ENCODE results near the gene DHX8.
A peak's percentile ranks its signal among the peaks of the same experiment; 100 is the strongest.
"Not testable (repeated sequence)": the region's sequence is repeated elsewhere in the genome, so short reads cannot be mapped to it uniquely, and the experiment has no call there.

The DHX8 gene

DNA sequence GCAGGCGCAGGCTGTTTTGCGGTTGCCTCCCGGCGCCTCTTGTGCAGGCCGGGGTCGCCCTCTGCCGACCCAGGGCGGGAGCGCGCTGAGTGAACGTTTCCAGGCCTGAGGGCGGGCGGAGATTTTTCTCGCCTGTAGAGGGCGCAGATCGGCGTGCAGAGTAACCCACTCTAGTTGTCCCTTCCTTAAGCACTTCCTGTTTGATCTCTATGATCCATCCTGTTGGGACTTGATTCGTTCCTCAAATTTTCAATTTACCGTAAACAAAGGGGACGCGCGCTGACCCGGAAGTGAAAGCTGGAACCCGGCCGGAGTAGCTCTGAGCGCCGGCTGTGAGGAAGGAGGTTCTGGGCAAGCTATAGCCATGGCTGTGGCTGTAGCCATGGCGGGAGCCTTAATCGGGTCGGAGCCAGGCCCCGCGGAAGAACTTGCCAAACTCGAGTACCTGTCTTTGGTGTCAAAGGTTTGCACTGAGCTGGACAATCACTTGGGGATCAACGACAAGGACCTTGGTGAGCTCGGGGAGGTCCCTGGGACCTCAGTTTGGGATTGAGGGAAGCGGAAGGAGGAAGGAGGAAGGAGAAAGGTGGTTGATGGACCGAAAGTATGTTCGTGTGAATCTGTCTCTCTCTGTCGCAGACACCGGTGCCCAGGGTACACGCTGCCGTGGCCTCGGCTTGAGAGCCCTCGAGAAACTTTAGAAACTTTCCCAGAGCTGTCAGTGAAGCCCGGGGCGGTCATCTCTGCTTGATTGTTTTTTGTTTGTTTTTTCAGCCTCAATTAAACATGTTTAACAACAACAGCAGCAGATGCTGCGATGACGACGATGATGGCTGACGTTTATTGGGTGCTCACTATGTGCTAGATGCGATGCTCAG, at the start of gene DHX8:
TSS of gene DHX8 (plus strand) at position 302 of the 878 bp plus-strand sequence. CDS start at position 365, 63 bp downstream.
- peak; percentile 96 for DNase-seq (ENCODE audit: low read depth)

GRCh38 chr17:43434902-43435319, 48.9 kb upstream of the DHX8 start:
- DNase-seq (ENCODE audit: low read depth) = no peak

- DNase-seq (ENCODE audit: low read depth) = no peak
Observed at GRCh38 chr17:43437756-43438155, 46.0 kb upstream of the DHX8 start.

DNA sequence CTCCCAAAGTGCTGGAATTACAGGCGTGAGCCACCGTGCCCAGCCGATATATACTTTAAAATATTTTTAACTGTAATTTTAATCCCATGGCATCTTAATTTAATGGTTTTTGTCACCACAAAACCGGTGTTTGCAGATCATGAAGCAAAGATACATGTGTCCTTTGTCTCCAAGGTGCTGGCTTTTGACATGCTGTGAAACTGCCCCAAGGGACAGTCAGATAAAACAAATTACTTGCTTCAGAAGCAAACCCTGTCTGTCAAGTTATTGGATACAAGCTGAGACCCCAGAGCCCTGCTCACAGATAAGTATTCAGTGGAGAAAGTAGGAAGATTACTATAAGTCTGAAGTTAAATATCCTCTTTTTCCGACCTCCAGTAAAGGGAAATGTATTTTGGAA, 45.1 kb upstream of the DHX8 start:
- no peak for DNase-seq (ENCODE audit: low read depth)

GRCh38 chr17:43439041-43439440, 44.7 kb upstream of the DHX8 start:
- DNase-seq (ENCODE audit: low read depth) = no peak

DNA sequence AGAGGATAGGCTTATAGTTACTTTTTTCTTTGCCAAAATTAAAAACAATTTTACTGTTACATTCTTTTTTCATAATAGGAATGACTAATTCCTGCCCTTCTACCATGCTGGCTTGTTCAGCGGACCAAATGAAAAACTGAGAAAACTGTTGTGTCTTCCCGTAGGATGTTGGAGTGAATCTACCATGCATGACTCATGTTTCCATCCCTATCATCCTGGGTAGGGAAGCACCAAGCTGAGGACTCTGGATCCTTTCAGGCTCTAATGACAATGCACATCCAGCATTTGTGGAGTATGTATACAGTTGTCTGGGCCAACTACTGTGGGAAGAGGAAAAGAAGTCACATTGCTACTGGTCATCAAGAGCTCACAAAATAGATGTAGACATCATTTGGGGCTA, 41.1 kb upstream of the DHX8 start:
- no peak for DNase-seq (ENCODE audit: low read depth)

DNA sequence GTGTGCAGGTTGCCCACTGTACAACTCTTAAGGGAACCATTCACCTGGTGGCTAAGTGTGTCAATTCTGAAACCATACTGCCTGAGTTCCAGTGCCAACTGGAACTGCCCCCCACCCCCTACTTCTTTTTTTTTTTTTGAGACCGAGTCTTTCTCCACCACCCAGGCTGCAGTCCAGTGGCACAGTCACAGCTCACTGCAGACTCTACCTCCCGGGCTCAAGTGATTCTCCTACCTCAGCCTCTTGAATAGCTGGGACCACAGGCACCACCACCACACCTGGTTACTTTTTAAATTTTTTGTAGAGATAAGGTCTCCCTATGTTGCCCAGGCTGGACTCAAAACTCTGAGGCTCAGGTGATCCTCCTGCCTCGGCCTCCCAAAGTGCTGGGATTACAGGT, 40.4 kb upstream of the DHX8 start:
- DNase-seq (ENCODE audit: low read depth) = no peak

DNA sequence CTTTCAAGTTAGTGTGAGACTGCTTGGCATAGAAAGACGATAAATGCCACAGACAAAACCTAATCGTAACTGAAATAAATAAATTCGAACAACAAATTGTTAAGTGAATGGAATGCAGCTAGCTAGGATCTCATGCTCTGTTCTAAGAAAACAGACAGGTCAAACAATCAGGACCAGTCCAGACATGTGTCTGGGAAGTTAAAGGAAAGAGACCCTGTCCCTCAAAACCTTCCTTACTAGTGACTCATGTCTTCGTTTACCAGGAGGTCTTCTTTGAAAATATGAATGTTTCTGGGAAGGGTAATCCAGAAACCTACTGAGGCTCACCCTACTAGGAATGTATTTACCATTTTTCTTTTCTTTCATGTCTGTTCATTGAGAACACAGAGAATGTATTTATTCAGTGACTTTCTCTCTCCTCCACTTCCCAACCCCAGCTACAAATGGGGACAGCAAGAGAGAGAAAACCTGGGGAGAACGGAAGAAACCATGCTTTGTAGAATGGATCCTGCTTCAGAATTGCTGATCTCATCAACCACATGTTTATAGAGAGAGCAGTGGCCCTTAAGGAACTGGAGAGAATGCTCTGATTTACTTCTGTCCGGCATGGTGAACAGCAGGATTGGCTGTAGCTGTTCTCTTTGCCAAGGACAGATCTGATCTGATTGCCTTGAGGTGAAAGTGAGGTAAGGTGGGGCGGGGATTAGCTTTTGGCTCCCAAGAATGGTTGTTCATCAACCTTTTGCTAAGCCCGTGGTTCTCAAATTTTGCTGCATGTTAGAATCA, 39.4 kb upstream of the DHX8 start:
- no peak for DNase-seq (ENCODE audit: low read depth)

DNA sequence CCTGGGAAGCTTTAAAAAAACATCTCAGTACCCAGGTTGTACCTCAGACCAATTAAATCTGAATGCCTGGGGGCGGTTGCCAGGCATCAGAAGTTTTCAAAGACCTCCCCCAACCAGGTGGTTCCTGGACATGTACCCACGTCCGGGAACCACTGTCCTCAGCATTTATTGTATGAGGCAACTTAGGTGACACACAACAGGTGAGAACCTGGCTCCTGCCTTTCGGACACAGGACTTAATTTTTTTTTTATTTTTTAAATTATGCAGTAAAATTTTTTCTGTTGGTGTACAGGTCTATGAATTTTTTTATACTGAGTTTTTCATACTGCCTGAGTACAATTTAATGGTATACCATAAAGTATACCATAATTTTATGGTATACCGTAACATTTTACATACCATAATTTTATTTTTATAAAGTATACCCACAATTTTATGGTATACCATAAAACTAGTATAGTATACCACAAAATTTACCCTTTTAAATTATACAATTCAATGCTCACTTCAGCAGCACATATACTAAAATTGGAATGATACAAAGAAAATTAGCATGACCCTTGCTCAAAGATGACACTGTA, 38.7 kb upstream of the DHX8 start:
- no peak for DNase-seq (ENCODE audit: low read depth)

DNA sequence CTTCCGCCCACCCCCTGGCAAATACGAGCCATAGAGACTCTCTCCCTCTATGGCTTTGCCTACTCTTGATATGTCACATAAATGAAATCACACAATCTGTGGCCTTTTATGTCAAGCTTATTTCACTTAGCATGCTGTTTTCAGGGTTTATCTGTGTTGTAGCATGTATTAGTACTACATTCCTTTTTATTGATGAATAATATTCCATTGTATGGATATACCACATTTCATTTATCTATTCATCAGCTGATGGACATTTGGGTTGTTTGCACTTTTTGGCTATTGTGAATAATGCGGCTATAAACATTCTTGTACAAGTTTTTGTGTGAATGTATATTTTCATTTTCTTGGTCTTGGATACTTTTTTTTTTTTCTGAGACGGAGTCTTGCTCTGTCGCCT, 37.0 kb upstream of the DHX8 start:
- no peak for DNase-seq (ENCODE audit: low read depth)

DNA sequence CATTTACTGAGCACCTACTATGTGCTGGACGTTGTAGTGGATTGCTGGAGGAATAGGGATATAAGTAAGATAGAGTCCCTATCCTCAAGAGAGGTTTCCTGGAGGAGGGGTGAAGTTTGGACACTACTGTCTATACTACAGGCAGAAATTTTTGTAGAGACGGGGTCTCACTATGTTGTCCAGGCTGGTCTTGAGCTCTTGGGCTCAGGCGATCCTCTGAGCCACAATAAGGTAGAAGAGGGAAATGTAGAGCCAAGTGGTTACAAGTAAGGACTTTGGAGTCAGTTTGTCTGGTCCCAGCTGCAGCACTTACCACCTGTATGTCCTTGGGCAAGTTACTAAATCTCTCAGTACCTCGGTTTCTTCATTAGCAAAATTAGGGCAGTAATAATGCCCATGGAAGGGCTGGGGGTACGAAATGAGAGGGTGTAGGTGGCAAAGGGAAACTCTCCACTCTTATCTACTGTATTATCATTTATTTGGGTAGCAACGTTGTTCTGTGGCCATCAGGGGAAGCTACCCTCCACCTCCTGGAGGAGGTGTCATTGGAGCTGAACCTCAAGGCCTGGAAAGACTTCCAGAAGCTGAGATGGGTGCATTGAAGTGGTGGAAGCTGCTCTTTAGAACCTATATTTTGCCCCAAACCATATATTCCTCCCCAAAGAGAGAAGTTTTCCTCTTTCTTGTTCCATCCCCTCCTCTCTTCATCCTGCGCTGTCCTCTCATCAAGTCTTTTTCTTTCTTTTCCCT, 34.9 kb upstream of the DHX8 start:
- no peak for DNase-seq (ENCODE audit: low read depth)

- no peak for DNase-seq (ENCODE audit: low read depth)
Observed at GRCh38 chr17:43449470-43450248, 34.1 kb upstream of the DHX8 start.

DNA sequence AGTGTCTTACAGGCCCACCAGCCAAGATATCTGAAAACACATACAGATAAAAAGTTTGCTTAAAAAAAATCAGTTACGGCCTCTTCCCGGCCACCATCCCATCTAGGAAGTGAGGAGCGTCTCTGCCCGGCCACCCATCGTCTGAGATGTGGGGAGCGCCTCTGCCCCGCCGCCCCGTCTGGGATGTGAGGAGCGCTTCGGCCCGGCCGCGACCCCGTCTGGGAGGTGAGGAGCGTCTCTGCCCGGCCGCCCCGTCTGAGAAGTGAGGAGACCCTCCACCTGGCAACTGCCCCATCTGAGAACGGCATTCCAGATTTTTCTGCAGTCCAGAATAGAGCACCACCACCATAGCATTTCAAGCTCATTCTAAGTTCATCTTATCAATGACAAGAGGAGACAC, 33.0 kb upstream of the DHX8 start:
- not testable (repeated sequence) for DNase-seq (ENCODE audit: low read depth)

GRCh38 chr17:43451741-43452140, 32.0 kb upstream of the DHX8 start:
- not testable (repeated sequence) for DNase-seq (ENCODE audit: low read depth)

DNA sequence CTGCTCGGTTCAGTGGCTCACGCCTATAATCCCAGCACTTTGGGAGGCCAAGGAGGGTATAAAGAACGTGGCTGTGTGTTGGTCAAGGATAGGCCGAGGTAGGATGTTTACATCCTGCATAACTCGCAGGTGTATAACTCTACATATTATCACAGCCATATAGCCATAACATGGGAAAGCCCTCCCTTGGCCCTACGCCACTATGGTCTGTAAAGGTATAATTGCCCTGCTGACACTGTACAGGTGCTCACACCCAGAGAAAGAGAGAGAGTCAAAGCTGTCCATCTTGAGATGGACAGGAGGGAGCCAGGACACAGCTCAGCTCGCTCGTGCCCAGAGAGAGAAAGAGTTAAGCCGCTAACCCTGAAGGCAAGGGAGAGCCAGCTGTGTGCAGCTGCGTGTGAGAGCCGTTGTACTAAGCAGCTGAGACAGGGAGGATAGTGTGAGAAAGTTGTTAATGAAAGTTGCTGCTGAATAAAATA, 30.4 kb upstream of the DHX8 start:
- DNase-seq (ENCODE audit: low read depth) = no peak

GRCh38 chr17:43454868-43455267, 28.9 kb upstream of the DHX8 start:
- no peak for DNase-seq (ENCODE audit: low read depth)

DNA sequence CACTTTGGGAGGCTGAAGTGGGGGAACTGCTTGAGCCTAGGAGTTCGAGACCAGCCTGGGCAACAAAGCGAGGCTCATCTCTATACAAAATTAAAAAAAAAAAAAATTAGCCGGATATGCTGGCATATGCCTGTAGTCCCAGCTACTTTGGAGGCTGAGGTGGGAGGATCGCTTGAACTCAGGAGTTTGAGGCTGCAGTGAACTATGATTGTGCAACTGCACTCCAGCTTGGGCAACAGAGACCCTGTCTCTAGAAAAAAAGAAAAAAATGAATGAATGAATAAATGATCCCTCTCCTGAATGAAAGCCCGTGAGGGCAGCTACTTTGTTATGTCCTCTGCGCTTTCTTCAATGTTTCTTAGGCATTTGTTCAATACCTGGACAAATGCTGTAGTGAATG, 27.7 kb upstream of the DHX8 start:
- no peak for DNase-seq (ENCODE audit: low read depth)

DNA sequence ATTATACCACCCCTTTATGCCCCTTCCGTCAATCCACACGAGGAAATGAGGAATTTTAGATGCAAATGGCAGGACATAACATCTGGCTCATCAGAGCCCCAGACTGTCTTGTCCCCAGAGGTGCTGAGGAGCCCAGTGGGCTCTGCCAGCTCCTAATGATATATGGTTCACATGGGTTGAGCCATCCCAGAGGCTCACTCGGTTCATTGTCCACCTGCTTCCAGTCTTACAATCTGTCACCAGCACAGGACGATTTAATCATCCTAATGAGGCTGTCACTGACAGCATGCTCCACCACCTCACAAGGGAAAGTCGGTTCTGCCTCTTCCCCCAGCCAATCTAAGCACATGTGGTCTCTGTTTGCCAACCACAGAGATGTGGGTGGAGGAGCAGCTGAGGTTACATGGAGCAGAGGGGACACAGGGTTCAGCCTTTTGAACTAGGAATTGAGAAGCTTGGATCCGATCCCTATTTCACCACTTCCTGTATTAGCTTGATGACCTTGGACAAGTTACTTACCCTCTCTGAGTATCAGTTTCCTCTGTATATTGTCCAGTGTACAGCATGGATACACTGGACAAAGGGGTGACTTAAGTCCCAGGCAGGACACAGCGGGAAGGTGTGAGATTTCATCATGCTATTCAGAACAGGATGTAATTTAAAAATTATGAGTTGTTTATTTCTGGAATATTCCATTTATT, 27.0 kb upstream of the DHX8 start:
- DNase-seq (ENCODE audit: low read depth) = no peak

DNA sequence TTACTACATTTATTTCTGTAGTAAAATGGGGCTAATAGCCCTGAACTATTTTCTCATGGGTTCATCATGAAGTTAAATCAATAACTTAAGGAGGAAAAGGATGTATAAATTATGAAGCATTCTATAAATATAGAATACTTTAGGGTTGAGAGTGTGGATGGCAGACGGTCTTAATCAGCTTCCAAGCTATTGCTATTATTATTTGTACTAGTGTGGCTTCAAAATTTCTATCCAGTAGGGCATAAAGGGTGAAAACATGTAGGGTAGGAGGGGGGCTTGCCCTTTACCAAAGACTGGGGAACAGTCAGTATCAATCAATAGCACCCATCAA, 26.4 kb upstream of the DHX8 start:
- DNase-seq (ENCODE audit: low read depth) = no peak

DNA sequence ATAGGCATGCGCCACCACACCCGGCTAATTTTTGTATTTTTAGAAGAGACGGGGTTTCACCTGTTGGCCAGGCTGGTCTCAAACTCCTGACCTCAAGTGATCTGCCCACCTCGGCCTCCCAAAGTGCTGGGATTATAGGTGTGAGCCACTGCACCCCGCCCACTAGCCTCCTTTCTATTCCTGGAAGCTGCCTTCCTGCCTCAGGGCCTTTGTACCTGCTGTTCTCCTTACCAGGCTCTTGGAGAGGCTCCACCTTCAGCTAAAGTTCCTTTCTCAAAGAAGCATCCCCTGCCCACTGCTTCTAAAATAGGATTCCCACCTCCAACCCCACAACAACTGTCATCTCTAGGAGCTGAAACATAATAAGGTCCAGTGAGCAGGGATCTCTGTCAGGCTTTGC, 23.9 kb upstream of the DHX8 start:
- not testable (repeated sequence) for DNase-seq (ENCODE audit: low read depth)

DNA sequence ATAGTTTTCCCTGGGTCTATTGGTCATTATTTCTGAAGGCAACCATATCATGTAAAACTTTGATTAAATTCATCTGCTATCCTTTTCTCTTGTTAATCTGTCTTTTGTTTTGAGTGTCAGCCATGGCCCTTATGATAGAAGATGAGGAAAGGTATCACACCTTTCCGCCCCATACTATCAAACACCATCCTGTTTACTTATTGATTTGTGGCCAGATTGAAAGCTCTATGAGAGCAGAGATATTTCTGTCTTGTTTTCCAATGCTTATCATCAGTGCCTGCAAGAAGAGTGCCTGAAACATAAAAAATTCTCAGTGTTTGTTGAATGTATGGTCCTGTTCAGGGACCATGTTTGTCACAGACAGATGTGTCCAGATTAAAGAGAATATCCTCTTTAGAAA, 22.6 kb upstream of the DHX8 start:
- DNase-seq (ENCODE audit: low read depth) = no peak

All from GM04503 (cell line).